ENCODE data around the gene PRRX1. TPM values are rescaled to one million over a fixed set of nuclear protein-coding genes. Genes with fewer than 3 reads are reported as not detected.

PRRX1 gene
- total RNA-seq, 2 experiments from 2014 or later: not detected

GRCh38 chr1:170672316-170672715 is 8.4 kb downstream of the PRRX1 start:
- CTCF ChIA-PET: interaction anchor here (0.6 to 2.1 kb wide), 3 partner anchors 12 to 258 kb away, joined by 3 to 6 read pairs (median 3); no protein-coding TSS in a partner anchor
- intact Hi-C loops (cut with micrococcal nuclease): no loop called here
- Mint-ChIP-seq H3K27me3 (peaks cover 58% of the 10 kb centered on the region), H3K36me3 (ENCODE audit: low read depth) (no peaks in the 10 kb centered on the region), H3K4me1 (ENCODE audit: low read depth) (peaks cover 8% of the 10 kb centered on the region), H3K27ac (no peak overlapping the region), H3K9me3 (no peaks in the 10 kb centered on the region), H3K4me3 (no peak overlapping the region)
- POLR2A ChIA-PET: no interaction called here
- ATAC-seq (no peak), DNase-seq (no peak)
- TF ChIP-seq CTCF (IDR thresholded peaks at IDR 0.05): no peak

DNA sequence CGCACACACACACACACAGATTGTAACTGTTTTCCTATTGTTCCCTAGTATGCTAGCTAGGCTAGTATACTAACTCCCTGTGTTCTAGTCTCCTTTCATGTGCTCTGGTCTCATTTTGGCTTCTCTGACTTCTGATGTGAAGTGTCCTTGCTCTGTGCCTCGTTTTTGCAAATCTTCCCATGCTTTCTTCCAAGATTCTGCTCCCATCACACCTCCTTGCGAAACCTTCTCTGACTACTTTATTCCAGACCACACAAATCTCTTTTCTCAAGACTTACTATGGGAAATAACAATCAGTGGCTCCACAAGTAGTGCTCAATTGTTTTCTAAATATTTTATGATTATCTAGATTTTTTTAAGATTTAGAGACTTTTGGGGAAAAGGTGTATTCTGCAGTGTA is 10.3 kb downstream of the PRRX1 start:
- Mint-ChIP-seq H3K27me3 (peaks cover 50% of the 10 kb centered on the region), H3K36me3 (ENCODE audit: low read depth) (no peaks in the 10 kb centered on the region), H3K4me3 (no peak overlapping the region), H3K4me1 (ENCODE audit: low read depth) (peaks cover 3% of the 10 kb centered on the region), H3K9me3 (no peaks in the 10 kb centered on the region), H3K27ac (no peak overlapping the region)
- ChIA-PET POLR2A (no interaction called here), CTCF (no interaction called here)
- DNase-seq (no peak), ATAC-seq (no peak)
- intact Hi-C loops (cut with micrococcal nuclease): no loop called here
- no peak for TF ChIP-seq CTCF (IDR thresholded peaks at IDR 0.05)

DNA sequence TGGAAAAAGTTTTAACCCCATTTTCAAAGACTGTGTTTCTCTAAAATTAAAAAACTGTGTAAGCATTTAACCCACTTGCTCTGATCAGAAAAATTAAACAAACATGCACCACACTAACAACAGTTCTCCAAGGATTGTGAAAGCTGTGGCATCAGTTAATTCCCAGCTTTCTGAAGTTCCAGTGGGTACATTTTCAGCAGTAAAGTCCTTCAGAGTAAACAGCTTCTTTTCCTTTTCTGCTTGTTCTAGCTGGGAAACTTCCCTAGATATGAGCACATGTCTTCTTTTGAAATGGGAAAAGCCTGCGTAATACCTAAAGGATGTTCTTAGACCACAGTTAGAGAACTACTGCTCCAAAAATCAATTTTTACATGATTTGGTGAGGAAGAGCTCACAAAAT is 11.1 kb downstream of the PRRX1 start:
- DNase-seq: no peak
- intact Hi-C loops (cut with micrococcal nuclease): no loop called here
- CTCF ChIA-PET: no interaction called here
- Mint-ChIP-seq H3K27ac (no peak overlapping the region), H3K9me3 (no peaks in the 10 kb centered on the region), H3K4me1 (ENCODE audit: low read depth) (no peaks in the 10 kb centered on the region), H3K27me3 (peaks cover 44% of the 10 kb centered on the region), H3K36me3 (ENCODE audit: low read depth) (no peaks in the 10 kb centered on the region), H3K4me3 (no peak overlapping the region)
- no peak for TF ChIP-seq CTCF (IDR thresholded peaks at IDR 0.05)
- ATAC-seq: no peak
- POLR2A ChIA-PET: no interaction called here

DNA sequence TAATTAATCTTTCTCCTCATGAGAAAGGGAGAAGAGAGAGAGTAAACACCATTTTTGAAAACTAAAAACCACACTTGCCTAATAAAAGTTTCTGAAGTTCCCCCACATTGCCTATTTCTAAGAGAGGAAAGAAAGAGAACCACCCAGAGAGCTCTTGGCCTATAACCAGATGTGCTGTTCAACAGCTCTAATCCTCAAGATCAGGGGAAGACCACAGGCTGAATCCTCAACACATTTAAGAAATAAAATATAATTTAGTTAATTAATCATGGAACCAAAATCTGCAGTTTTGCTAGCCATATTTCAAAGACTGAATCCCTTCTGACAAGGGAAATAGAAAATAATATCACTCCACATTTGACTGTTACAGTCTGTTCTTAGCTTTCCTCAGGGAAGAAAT is 11.9 kb downstream of the PRRX1 start:
- DNase-seq (no peak), ATAC-seq (no peak)
- intact Hi-C loops (cut with micrococcal nuclease): no loop called here
- no peak for TF ChIP-seq CTCF (IDR thresholded peaks at IDR 0.05)
- peaks cover 39% of the 10 kb centered on the region for H3K27me3 Mint-ChIP-seq
- no peaks in the 10 kb centered on the region for H3K9me3 Mint-ChIP-seq
- H3K27ac Mint-ChIP-seq: no peak overlapping the region
- H3K36me3 Mint-ChIP-seq (ENCODE audit: low read depth): no peaks in the 10 kb centered on the region
- POLR2A ChIA-PET: no interaction called here
- no peaks in the 10 kb centered on the region for H3K4me1 Mint-ChIP-seq (ENCODE audit: low read depth)
- no peak overlapping the region for H3K4me3 Mint-ChIP-seq
- CTCF ChIA-PET: interaction anchor here (0.7 kb wide), 1 partner anchor 14 kb away, joined by 3 read pairs; no protein-coding TSS in a partner anchor

GRCh38 chr1:170676628-170677027 is 12.7 kb downstream of the PRRX1 start:
- Mint-ChIP-seq H3K27ac (no peak overlapping the region), H3K4me3 (no peak overlapping the region), H3K27me3 (peaks cover 36% of the 10 kb centered on the region), H3K36me3 (ENCODE audit: low read depth) (no peaks in the 10 kb centered on the region), H3K4me1 (ENCODE audit: low read depth) (no peaks in the 10 kb centered on the region), H3K9me3 (no peaks in the 10 kb centered on the region)
- intact Hi-C loops (cut with micrococcal nuclease): no loop called here
- ChIA-PET CTCF (no interaction called here), POLR2A (no interaction called here)
- TF ChIP-seq CTCF (IDR thresholded peaks at IDR 0.05): no peak
- no peak for DNase-seq
- ATAC-seq: no peak
